DMS53 treated with DMSO at 0.1 percent for 48 hours (cell line): ENCODE measurements around the gene ZNF524.
A peak's percentile ranks its signal among the peaks of the same experiment; 100 is the strongest.

Experiments
- DNase-seq: peaks from one replicate; lab custom pipeline; 2025; ENCODE audit not compliant: unreplicated experiment; lab: John Stamatoyannopoulos, UW

ZNF524 gene

GRCh38 chr19:55619286-55619685 lies 19.2 kb downstream of the ZNF524 start:
- DNase-seq = no peak

DNA sequence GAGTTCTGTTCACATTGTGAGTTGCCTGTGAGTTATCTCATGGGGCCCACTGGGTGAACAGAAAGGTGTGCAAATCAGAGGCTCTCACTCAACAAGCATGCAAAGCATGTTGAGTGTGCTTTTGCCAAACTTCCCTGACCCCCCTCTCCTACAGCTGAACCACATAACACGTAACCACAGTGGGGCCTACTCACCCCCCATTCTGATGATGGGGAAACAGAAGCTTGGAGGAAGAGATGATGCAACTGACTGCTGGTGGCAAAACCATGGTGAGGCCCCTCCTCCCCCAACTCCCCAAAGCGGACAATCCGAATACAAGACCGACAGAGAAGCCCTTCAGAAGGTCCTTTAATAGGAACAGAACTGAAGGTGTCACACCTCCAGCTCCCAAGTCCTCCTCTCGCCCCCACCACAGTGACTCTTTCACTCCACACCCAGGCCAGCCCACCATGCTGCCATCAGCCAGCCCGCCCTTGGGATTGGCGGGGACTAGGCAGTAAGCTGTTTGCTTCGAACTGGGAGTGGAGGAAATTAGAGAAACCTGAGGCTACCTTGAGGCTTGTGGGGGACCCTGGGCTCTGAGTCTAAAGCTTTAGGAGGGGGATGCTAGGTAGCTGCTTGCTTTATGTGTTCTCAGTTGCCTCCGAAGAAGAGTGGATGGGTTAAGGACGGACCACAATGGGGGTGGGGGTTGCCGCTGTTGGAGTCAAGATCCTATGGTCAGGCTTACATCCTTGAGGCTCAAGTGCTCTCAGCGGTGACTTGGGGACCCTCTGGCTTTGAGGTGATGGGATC lies 20.5 kb downstream of the ZNF524 start:
- no peak for DNase-seq

DNA sequence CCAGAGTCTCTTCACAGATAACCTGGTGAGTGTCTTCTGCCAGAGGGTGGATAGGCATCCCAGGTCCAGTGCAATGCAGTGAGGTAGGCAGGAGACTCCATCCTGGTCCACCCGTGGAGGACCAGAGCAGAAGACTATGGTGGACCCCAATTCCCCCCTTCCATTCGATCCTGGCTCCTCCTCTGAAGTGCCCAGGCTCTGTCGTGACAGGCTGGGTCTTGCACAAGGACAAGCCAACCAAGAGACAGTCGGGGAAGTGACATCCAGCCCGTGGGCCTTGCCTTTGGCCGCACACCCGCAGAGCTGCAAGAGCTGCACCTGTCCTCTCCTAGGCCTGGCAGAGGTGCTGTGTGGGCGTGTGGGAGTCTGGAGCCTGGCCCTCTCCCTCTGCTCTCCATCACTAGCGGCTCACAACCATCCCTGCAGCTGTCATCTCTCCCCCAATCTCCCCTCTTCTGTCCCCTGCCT lies 21.2 kb downstream of the ZNF524 start:
- no peak for DNase-seq

GRCh38 chr19:55621673-55622231 lies 21.7 kb downstream of the ZNF524 start:
- no peak for DNase-seq

- no peak for DNase-seq
Observed at GRCh38 chr19:55622242-55622969, 22.3 kb downstream of the ZNF524 start.

DNA sequence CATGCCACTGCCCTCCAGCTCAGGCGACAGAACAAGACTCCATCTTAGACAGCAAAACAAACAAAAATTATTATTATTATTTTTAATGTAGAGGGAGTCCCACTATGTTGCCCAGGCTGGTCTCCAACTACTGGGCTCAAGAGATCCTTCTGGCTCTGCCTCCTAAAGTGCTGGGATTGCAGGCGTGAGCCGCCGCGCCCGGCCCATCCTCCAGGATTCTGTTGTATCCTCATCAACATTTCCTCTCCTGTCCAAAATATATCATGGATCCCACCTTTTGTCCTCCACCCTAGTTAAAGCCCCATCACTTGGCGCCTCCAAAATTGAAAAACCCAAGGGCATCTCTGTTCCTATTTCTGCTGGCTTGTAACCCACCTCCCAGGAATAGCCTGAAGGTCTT lies 23.0 kb downstream of the ZNF524 start:
- no peak for DNase-seq

DNA sequence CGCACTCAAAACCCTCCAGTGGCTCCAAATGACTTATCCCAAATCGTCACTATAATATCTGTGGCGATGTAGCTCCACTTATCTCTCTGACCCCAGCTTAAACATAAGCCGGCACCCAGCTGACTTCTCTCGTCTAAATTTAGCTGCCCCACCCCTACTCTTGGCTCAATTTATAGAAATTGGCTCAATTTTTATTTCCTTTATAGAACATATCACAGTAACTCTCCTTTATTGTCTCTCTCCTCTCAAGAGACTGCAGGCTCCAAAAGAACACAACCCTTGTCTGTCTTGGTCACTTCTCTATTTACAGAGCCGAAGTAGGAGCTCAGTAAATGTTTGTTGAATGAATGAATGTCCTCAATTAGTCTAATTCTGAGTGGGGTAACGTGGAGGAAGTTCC lies 23.5 kb downstream of the ZNF524 start:
- no peak for DNase-seq

GRCh38 chr19:55624109-55625003 lies 24.3 kb downstream of the ZNF524 start, which contains the start of gene ZNF784:
ZNF784 (minus strand) TSS chr19:55624566; CDS start chr19:55624561, 5 bp downstream.
- DNase-seq = peak; percentile 78

DNA sequence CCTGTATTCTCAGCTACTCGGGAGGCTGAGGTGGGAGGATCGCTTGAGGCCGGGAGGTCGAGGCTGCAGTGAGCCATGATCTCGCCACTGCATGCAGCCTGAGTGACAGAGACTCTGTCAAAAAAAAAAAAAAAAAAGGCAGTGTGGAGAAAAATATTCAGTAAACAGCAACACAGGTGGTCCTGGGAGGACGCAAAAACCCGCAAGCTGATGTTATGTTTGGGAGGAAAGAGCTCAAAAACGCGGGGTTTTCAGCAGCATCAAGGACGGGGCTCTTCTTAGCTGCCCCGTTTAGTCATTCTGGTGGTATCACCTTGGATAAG lies 24.9 kb downstream of the ZNF524 start:
- no peak for DNase-seq

DNA sequence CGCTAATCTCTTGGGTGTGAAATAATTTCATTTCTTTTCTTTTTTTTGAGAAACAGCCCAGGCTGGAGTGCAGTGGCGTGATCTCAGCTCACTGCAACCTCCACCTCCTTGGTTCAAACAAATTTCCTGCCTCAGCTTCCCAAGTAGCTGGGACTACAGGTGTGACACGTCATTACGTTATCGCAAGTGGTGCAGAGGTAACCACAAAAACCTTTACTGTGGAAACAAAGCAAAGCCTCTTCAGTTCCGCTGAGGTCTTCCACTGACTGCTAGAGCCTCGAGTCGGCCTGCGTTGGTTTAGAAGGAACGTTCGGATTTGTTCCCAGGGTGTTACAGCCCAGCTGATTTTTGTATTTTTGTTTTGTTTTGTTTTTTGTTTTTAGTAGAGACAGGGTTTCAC lies 26.3 kb downstream of the ZNF524 start:
- DNase-seq = no peak

- peak; percentile 70 for DNase-seq
Observed at GRCh38 chr19:55632463-55632834, 32.4 kb downstream of the ZNF524 start.

DNA sequence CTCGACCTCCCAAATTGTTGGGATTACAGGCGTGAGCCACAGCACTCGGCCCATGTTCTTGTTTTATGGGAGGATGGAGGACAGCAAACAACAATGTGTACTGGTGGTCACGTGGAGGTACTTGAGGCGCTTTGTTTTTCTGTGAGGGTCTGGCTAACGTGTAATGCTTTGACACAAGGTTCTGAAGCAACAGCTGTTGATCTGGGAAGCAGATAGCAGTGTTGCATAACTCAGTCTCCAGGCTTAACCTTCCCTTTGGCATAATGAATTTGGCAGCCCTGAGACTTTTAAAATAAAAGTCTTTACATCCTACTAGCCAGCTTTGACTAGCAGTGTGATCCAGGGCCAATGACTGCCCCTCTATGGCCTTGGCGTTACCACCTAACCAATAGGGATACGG lies 33.8 kb downstream of the ZNF524 start:
- no peak for DNase-seq

DNA sequence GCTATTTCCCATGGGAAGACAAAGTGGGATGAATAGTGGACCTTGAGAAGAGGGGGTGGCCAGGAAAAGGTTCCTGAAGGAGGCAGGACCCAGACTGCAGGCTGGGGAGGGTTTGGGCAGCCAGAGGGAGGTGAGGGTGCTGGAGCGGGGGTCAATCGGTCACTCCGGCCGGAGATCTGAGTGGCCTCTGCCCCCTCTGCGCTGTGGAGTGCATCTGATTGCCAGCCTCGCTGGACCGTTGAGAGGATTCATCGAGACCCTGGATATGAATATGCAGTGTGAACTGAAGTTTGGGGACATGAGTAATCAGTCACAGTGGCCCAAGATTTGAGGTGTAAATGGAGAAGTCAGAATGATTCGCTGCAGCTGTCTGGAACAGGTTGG lies 35.2 kb downstream of the ZNF524 start:
- DNase-seq = no peak

DNA sequence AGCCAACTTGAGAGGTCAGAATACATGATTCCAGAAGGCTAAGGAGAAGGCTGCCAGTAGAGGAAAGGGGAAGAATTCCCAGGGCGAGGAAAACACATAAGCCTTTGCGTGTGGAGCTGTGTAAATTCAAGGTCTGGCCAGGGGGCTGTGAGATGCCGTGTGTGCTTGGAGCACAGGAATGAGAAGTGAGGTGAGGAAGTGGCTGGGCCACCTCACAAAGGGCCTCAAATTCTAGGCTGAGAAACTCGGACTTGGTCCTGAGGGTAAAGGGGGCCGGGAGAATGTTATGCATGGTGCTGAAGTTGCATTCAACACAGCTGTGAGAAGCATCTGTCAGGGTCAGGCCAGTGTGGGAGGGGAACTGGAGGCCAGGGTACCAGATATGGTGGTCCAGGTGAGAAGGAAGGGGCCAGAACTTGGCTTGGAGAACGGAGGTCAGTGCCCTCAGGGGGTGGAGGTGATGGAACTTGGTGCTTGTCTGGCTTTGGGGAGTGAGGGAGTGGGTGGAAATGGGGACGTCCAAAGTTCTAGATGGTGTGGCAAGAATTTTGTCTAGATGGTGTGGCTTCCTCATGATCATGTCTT lies 35.9 kb downstream of the ZNF524 start:
- DNase-seq = no peak

GRCh38 chr19:55636723-55637122 lies 36.6 kb downstream of the ZNF524 start:
- DNase-seq = no peak

DNA sequence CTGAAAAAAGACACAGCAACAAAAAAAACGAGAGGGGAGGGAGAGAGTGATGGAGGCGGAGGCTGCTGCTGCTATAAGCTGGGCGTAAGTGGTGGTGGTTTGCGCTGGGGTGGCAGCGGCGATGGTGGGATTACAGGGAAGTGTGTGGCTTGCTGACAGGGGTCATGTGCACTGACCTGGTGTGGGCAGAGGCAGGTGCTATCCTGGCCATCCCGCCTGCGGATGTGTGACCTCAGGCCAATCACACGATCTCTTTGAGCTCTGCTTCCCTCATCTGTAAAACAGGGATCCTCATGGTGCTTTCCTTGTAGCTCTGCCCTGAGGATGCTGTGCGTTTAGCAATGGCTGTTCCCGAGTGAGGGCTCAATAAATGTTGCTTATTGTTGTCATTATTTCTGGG lies 37.4 kb downstream of the ZNF524 start:
- no peak for DNase-seq

DNA sequence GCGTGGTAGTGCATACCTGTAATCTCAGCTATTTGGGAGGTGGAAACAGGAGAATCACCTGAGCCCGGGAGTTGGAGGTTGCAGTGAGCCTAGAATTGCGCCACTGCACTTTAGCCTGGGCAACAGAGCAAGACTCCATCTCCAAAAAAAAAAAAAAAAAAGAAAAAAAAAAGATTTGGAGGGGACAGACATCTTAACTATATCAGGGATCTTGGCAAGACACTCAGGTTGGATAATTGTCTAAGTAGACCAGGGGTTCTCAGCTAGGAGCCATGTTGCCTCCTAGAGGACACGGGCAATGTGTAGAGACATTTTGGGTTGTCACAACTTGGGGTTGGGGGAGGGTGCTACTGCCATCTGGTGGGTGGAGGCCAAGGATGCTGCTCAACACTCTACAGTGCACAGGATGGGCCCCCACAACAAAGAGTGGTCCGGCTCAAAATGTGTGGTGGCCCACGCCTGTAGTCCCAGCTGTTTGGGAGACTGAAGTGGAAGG lies 38.8 kb downstream of the ZNF524 start:
- no peak for DNase-seq

DNA sequence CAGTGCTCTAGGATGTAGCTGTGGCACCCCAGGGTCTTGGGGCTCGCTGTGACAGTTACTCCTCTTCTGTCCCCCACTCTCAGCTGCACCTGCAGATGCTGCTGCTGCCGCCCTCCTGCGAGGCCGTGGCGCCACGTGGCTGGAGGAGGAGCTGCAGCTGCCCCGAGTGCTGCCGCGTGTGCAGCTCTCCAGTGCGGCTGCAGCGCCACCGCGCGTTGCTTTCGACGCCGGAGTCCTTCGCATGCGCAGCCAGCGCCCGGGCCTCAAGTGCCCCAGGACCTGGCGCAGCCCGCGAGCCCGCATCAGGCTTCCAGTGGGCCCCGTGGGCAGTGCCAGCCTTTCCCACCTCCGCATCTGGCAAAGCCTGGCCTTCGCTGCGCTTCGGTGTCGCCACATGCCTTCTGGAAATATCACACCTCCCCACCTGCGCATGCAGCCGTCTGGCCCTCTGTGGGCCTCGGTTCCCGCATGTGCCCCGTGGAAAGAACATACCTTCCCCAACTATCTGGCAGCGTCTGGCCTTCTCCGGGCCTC lies 40.0 kb downstream of the ZNF524 start:
- peak; percentile 82 for DNase-seq

DNA sequence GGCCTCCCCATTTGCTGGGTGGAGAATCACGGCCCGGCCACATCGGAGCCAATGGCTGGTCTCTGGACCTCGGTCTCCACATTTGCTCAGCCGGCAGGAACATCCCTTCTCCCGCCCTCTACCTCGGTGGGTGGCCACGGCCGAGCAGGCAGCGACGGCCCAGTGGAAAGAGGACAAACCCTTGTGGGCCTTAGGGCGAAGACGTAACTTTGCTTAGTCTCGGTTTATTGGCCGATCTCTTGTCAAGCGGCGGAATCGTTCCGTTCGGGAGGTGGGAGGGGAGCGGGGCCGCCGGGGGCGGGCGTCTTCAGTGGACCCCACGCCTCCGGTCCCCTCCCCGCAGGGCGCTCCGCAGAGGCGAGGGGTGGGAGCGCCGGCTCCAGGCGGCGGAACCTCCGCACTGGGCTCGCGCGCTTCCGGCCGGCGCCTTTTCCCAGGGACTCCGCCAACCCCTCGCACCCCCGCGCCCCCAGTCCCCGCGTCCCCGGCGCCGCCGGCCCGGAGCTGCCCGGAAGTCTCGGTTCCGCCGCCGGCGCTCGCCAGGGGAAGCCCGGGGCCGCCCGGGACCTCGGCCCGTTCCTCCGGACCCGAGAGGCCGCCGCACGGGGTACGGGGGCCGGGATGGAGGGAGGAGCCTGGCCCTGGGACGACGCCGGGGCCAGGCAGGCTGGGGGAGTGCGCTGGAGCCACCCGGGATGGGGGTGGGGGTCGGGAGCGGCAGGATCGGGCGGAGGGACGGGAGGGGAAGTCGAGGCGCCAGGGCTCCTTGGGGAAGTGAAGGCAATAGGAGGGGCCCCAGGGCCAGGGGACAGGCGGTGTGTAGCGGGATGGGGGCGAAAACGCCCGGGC lies 40.7 kb downstream of the ZNF524 start, which contains the start of gene ZNF580:
Gene ZNF580 (plus strand): TSS at position 426 of the 849 bp plus-strand sequence. CDS start 1,507 bp downstream, outside the sequence.
- DNase-seq = peak; percentile 75
